GM10248 (cell line): Measurements from ENCODE around the gene YDJC.
A peak's percentile ranks its signal among the peaks of the same experiment; 100 is the strongest.

Experiments
- CTCF ChIA-PET: fragments of 300-600 bp; sonication (Branson Sonifier 250); formaldehyde crosslinking; extraction: SDS; loops from one replicate; lab custom pipeline; 2021; ENCODE audit warnings: antibody characterized with exemption; lab: Yijun Ruan, JAX
- POLR2A ChIA-PET: fragments of 350-650 bp; sonication (Branson Sonifier 250); formaldehyde crosslinking; extraction: SDS; loops from one replicate; lab custom pipeline; 2020; ENCODE audit warnings: antibody characterized with exemption; lab: Yijun Ruan, JAX
- DNase-seq: peaks from one replicate; pipeline ENCODE4 v3.0.0; 2012; ENCODE audit errors: extremely low spot score
- CTCF ChIP-seq: IDR thresholded peaks from 2 replicates; pipeline ENCODE4 v1.5.1; 2012; ENCODE audit warnings: mild to moderate bottlenecking, low read depth; ENCODE audit errors: extremely low read depth, missing control alignments, control extremely low read depth

Gene YDJC

GRCh38 chr22:21633481-21633880 lies 3.7 kb upstream of the YDJC start:
- no peak for TF ChIP-seq CTCF
- no peak for DNase-seq
- ChIA-PET CTCF (interaction anchor here (1.4 to 17.3 kb wide), 3 partner anchors 9 to 16 kb away, joined by 3 to 274 read pairs (median 3); partner anchors contain the start of gene SDF2L1), POLR2A (no interaction called here)

DNA sequence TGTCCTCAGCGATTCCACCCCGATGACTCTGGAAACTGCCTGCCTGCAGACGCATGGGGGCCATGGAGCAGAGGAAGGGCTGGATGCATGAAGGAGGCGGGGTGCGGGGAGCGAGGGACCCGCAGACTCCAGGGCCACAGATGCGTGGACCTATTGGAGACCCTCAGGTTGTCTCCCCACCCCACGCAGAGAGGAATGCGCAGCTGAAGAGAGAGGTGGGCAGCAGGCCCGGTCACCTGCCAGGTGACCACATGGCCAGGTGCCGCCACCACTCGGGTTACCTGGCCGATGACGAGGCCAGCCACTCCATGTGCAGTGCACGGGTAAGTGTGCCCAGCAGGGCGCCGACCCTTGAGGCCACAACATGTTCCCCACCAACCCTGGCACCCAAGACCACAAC lies 3.1 kb upstream of the YDJC start:
- POLR2A ChIA-PET, result no interaction called here
- DNase-seq, result no peak
- TF ChIP-seq CTCF, result no peak
- CTCF ChIA-PET, result interaction anchor here (17.3 kb wide), 1 partner anchor 12 kb away, joined by 274 read pairs; the partner anchor contains the start of gene SDF2L1

- no peak for DNase-seq
- no peak for TF ChIP-seq CTCF
- POLR2A ChIA-PET, result no interaction called here
- CTCF ChIA-PET, result interaction anchor here (17.3 kb wide), 1 partner anchor 13 kb away, joined by 274 read pairs; the partner anchor contains the start of gene SDF2L1
These were observed 2.5 kb upstream of the YDJC start, which contains the start of gene CCDC116 for GRCh38 chr22:21632237-21632895. CCDC116 (plus strand) TSS chr22:21632760; CDS start chr22:21633182, 422 bp downstream.

DNA sequence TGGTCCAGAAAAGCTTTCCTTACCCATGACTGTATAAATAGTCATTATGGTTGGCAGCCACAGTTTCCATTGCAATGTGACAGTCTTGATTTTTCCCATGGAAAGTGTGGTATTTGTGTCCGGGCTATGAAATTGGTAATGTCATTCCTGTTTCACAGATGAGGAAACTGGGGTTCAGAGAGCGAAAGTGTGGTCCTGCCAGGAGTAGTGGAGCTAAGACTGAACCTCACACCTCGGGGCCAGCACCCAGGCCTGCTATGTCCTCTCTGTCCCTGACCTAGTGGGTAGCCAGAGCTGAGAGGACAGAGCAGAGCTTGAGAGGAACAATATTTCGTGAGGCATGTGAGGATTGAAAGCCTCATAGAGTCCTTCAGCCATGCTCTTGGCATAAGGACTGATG lies 1.2 kb upstream of the YDJC start:
- TF ChIP-seq CTCF, result no peak
- no peak for DNase-seq
- ChIA-PET CTCF (interaction anchor here (1.1 to 17.3 kb wide), 7 partner anchors 9 to 307 kb away, joined by 3 to 274 read pairs (median 13); partner anchors contain the start of gene SDF2L1), POLR2A (no interaction called here)

DNA sequence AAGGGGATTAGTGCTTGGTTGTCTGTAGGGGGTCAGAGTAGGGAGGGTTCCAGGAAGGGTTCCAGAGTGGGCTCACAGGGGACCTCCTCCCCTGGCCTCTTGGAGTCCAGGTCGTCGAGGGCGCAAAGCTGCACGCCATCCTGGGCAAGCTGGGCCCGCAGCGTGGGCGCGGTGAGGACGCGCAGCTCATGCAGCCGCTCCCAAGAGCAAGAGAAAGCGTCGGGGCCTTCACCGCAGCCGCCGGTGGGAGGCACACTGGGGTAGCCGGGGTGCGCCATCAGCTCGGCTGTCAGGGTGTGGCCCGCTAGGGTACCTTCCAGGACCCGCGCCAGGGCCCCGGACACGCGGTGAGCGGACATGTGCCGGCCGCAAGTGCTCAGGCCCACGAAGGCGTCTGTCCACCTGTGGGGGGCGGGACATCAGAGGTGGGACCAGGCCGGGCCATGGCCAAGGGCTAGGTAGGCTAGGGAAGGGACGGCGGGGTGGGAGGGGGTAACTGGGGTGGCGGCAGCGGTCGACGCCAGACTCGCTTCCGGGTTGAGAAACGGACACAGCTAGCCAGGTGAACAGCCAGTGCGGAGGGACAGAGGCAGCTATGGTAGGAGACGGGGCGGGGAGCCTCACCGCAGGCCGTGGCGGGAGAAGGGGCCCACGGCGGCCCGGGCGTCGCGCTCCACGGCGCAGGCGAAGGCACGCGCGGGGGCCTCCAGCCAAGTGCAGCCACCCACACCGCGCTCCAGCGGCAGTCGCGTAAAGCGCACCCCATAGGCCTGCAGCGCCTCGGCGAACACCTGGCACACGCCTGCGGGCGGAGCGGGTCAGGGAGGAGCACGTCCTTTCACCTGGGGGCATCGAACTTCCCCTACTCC lies 1.2 kb downstream of the YDJC start:
- DNase-seq, result no peak
- peak; percentile 21 for TF ChIP-seq CTCF
- ChIA-PET POLR2A (interaction anchor here (0.5 to 1.5 kb wide), 4 partner anchors 13 to 51 kb away, joined by 3 to 6 read pairs (median 4); no protein-coding TSS in a partner anchor), CTCF (interaction anchor here (0.6 to 17.3 kb wide), 21 partner anchors 8 to 148 kb away, joined by 3 to 274 read pairs (median 7); partner anchors contain the start of gene SDF2L1)
